NOMO-1 treated with DMSO at 0.1 percent for 48 hours (cell line): Measurements from ENCODE around the gene IGLL1.
"Not testable (repeated sequence)": the region's sequence is repeated elsewhere in the genome, so short reads cannot be mapped to it uniquely, and the experiment has no call there.

Experiments
- DNase-seq: peaks from one replicate; lab custom pipeline; 2025; ENCODE audit not compliant: unreplicated experiment; lab: John Stamatoyannopoulos, UW

Gene IGLL1

GRCh38 chr22:23579870-23580575 is at the start of gene IGLL1:
IGLL1 (minus strand) TSS chr22:23580290; CDS start chr22:23580190, 100 bp downstream.
- no peak for DNase-seq

GRCh38 chr22:23628056-23628743 is 48.1 kb upstream of the IGLL1 start:
- not testable (repeated sequence) for DNase-seq

- peak; percentile 15 for DNase-seq
Observed at GRCh38 chr22:23627401-23628055, 47.4 kb upstream of the IGLL1 start.

GRCh38 chr22:23626286-23626975 is 46.3 kb upstream of the IGLL1 start:
- no peak for DNase-seq

GRCh38 chr22:23622634-23623033 is 42.5 kb upstream of the IGLL1 start:
- DNase-seq, result no peak

- DNase-seq, result not testable (repeated sequence)
Observed at GRCh38 chr22:23621916-23622315, 41.8 kb upstream of the IGLL1 start.

- no peak for DNase-seq
Observed at GRCh38 chr22:23621082-23621780, 41.1 kb upstream of the IGLL1 start.

- DNase-seq, result no peak
Observed at GRCh38 chr22:23613193-23613972, 33.3 kb upstream of the IGLL1 start.

- no peak for DNase-seq
Observed at GRCh38 chr22:23609983-23610781, 30.1 kb upstream of the IGLL1 start.

- no peak for DNase-seq
Observed at GRCh38 chr22:23608583-23608982, 28.5 kb upstream of the IGLL1 start.

- no peak for DNase-seq
Observed at GRCh38 chr22:23606204-23607131, 26.4 kb upstream of the IGLL1 start.

- no peak for DNase-seq
Observed at GRCh38 chr22:23604939-23605712, 25.0 kb upstream of the IGLL1 start.

- DNase-seq, result no peak
Observed at GRCh38 chr22:23603266-23603665, 23.2 kb upstream of the IGLL1 start.

GRCh38 chr22:23598805-23599518 is 18.9 kb upstream of the IGLL1 start:
- no peak for DNase-seq

GRCh38 chr22:23597576-23598268 is 17.6 kb upstream of the IGLL1 start:
- not testable (repeated sequence) for DNase-seq

GRCh38 chr22:23595904-23596303 is 15.8 kb upstream of the IGLL1 start:
- not testable (repeated sequence) for DNase-seq
